DOHH2 (cell line): ENCODE results near the gene GKN1.

Experiments used
- EZH2phosphoT487 ChIP-seq: fragments of 200-600 bp; sonication (generic); IDR thresholded peaks from 2 replicates; pipeline ENCODE4 v1.6.1; 2017; ENCODE audit warnings: borderline replicate concordance, mild to moderate bottlenecking, antibody characterized with exemption, low read length, moderate library complexity, mixed read lengths
- TF ChIP-seq, protein P1 (sequence below): fragments of 200-600 bp; sonication (generic); IDR thresholded peaks from one replicate; pipeline ENCODE4 v1.5.1; 2014; ENCODE audit warnings: antibody characterized with exemption, mild to moderate bottlenecking, low read depth, low read length; ENCODE audit not compliant: poor library complexity, severe bottlenecking

DNA sequence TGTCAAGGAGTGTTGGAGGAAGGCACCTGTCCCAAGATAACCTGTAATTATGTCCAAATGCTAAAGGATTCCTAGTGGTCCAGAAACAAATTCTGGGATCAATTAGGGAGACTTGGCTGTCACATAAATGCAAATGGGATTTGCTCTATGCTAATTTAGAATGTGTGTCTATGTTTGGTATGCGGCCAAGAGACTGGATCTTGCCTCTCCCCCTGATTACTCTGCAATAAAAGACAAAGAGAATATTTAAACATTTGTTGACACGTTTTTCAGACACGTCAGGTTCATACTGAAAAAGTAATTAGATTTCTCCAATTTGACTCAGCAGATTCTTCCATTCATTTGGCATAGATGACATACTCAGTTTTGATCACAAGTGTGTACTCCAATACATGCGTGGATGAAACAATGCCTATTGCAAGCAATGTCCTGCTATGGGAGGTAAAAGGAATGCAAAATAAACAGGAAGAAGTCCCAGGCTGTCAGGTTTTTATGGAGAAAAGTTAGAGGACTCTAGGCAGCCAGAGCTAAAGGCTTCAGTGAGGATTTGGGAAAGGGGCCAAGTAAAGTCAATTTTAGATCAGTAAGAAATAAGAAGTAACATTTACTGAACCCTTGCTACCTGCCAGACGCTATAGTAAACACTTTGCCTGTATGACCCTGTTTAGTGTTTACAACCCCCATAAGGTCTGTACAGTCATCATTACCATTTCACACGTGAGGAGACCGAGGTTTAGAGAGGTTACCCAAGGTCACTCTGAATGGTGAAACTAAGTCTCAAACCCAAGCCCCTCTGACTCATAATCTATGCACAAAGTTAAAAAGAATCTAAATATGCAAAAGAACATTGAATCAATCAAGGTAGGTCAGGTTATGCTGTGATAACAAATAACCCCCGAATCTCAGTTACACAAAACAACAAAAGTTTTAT is 46.3 kb downstream of the GKN1 start:
- TF ChIP-seq, protein P1, sequence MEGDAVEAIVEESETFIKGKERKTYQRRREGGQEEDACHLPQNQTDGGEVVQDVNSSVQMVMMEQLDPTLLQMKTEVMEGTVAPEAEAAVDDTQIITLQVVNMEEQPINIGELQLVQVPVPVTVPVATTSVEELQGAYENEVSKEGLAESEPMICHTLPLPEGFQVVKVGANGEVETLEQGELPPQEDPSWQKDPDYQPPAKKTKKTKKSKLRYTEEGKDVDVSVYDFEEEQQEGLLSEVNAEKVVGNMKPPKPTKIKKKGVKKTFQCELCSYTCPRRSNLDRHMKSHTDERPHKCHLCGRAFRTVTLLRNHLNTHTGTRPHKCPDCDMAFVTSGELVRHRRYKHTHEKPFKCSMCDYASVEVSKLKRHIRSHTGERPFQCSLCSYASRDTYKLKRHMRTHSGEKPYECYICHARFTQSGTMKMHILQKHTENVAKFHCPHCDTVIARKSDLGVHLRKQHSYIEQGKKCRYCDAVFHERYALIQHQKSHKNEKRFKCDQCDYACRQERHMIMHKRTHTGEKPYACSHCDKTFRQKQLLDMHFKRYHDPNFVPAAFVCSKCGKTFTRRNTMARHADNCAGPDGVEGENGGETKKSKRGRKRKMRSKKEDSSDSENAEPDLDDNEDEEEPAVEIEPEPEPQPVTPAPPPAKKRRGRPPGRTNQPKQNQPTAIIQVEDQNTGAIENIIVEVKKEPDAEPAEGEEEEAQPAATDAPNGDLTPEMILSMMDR = no peak
- TF ChIP-seq EZH2phosphoT487 = no peak
